ENCODE measurements around the gene LCN6.
"Not testable (repeated sequence)": the region's sequence is repeated elsewhere in the genome, so short reads cannot be mapped to it uniquely, and the experiment has no call there.

LCN6 gene

DNA sequence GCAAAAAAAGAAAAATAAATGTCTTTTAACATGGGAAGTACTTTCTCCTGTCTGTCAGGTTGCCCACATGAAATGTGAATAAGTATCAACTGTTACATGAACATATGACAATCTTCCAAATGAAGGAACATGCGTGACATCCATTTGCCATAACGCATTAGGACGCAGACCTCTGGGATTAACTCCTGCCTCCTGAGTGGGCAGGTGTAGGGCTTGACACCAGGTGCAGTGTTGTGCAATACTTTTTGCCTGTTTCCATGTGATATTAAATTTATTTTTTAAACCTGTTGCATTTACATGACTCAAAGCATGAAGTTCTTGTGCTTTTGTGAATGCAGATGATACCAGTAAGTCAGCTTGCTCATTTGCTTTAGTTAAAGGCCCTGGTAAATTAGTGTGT lies 34.1 kb upstream of the LCN6 start:
- no peak for DNase-seq

DNA sequence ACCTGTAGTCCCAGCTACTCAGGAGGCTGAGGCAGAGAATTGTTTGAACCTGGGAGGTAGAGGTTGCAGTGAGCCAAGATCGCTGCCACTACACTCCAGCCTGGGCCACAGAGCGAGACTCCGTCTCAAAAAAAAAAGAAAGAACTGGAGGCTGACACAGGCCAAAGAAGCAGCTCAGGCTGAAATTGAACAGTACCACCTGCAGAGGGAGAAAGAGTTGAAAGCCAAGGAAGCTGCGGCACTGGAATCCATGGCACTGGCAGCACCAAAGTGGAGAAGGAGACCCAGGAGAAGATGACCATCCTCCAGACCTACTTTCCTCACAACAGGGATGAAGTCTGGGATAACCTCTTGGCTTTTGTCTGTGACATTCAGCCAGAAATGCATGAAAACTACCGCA lies 31.5 kb upstream of the LCN6 start:
- DNase-seq = no peak

DNA sequence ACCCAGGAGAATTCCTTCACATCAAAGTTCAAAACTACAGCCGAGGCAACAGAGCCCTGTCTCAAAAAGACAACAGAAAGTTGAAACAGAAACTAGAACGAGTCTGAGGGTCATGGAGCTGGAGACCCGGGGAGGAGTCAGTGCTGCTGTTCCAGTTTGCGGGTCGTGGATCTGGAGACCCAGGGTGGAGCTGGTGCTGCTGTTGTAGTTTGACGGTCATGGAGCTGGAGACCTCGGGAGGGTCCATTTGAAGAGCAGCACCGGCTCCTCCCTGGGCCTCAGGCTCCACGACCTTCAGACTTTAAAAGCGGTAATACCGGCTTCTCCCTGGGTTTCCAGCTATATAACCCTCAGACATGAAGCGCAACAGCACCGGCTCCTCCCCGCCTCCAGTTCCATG lies 29.0 kb upstream of the LCN6 start:
- DNase-seq = no peak

DNA sequence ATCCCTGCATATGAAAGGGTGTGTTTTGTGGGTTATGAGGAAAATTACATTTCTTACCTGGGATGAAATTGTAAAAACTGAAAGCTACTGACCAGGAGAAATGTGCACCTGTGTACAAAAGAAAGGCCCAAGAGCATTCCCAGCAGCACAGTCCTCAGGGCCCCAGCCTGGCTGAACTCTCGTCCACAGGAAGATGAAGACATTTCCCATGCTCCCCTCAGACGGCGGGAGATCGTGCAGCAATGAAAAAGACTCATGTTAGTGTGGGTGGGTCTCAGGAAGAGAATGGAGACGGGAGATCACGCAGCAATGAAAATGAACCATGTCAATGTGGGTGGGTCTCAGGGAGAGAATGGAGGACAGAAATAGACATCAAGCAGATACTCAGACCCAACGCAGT lies 28.6 kb upstream of the LCN6 start:
- DNase-seq = no peak

DNA sequence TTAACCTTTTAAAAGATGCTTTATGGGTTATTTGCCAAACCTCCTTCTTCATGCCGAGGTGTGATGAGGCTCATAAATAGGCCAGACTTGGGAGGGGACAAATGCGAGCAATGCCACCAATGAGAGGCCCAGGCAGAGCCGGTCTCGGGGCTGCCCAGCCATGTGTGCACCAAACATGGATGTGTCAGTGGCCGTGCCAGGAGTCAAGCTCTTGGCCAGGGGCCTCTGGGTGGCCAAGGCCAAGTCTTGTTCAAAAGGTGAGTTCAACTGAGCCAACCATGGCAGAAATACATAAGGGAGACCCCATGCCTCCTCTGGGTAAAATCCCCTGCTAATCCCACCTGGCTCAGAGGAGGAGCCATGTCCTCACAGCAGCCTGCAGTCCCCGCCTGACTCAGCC lies 26.9 kb upstream of the LCN6 start:
- no peak for DNase-seq

DNA sequence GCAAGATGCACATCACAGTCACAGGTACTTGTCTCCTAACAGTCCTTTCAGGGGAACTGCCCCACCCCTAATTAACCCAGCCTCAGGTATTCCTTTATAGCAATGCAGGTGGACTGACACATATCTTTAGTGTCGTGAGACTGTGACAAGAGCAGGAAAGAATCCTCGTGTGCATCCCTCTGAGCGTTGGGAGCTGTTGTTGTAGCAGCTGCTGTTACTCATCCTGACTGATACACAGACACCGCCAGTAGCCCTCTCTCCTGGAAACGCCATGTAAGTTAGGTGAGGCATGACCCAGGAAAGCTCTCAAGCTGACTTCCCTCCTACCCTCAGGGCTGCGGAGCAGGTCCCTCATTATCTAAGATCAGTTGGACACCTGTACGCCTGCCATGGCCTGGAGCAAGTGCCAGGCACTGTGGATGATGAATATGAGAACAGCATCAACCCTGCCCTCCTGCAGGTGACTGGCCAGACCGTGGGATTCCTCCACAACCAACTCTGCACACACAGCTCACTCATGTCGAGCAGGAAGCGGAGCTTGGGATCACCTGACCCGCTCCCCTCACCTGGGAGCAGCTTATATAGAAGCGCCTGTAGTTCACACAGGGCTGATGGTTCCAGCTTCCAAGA lies 26.2 kb upstream of the LCN6 start:
- DNase-seq = no peak

DNA sequence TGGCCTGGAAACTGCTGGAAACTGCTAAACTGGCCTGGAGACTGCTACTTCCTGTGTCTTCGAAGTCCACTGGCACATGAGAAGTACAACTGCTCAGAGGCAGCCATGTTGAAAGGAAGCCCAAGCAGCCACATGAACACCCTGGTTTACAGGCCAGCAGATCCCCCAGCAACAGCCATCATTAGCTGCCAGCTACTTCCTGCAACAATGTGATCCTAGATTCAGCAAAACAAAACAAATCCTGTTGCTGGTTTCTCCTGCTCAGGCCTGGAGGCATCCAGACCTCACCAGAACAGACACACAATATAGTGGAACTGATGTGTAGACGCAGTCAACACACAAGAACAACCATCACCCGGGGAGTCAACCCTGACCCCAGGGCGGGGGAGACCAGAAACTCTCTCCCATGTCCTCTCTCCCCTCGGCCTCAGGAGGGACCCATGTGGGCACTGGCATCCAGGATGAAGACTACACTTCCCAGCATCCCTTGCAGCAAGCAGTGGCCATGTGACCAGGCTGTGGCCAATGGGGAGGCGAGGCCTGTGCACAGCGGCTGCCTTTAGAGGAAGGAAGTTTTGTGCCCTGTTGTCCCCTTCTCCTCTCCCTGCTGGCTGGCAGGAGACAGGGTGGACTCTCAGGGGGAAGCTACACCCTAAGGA lies 25.2 kb upstream of the LCN6 start:
- DNase-seq = peak in 1 of 2 experiments; percentile 26

DNA sequence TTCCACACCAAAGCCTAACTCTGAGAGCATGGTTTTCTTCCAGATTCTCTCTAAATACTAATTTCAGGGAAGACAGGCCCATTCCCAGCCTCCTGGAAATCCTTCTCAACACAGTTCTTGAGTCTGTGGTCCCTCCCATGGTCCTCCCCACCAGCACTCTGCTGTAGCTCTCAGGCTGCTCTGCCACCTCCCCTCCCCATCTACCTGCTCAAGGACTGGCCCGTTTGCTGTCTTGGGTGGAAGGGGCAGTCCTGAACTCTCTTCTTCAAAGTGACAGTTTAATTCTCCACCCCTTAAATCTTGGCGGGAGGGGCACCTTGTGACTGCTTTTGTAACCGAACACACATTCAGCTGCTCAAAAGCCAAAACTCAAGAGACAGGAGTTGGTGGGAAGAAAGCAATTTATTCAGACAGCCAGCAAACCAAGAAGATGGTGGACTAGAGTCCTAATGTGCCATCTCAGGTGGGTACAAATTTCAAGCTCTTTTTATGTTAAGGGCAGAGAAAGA lies 23.6 kb upstream of the LCN6 start:
- DNase-seq = no peak

DNA sequence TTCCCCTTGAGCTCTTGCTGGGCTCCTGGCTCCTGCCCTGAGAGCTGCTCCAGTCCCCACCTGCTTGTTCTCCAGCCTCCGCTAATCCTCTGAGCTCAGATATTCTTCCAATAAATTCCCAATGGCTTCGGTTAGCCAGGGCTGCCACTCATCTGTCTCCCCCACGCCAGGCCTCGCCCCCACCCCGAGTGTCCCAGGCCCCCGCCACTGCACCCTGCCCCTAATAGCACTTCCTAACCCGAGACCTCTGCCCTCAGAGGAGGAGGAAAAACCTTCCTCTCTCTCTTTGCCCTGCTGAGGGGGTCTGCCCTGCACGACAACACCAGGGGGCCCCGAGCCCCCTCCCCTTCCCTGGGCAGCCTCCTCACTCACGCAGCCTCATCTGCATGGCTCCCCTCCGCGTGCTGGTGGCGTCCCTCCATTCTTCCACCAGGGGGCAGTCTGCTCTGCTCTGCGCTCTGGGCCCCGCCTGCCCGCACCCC lies 21.4 kb upstream of the LCN6 start:
- DNase-seq = peak in 1 of 2 experiments; percentile 12

DNA sequence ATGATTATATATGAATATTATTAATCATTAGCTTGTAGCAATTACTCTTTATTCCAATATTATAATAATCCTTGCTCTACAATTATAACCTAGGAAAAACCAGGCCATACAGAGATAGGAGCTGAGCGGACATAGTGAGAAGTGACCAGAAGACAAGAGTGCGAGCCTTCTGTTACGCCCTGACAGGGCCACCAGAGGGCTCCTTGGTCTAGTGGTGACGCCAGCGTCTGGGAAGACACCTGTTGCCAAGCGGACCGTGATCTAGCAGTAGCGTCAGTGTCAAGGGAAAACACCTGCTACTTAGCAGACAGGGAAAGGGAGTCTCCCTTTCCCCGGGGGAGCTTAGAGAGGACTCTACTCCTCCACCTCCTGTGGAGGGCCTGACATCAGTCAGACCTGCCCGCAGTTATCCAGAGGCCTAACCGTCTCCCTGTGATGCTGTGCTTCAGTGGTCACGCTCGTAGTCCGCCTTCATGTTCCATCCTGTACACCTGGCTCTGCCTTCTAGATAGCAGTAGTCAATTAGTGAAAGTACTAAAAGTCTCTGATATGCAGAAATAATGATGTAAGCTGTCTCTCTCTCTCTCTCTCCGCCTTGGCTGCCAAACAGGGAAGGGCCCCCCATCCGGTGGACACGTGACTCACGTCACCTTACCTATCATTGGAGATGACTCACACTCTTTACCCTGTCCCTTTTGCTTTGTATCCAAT lies 18.2 kb upstream of the LCN6 start:
- DNase-seq = peak in 1 of 2 experiments; percentile 26

DNA sequence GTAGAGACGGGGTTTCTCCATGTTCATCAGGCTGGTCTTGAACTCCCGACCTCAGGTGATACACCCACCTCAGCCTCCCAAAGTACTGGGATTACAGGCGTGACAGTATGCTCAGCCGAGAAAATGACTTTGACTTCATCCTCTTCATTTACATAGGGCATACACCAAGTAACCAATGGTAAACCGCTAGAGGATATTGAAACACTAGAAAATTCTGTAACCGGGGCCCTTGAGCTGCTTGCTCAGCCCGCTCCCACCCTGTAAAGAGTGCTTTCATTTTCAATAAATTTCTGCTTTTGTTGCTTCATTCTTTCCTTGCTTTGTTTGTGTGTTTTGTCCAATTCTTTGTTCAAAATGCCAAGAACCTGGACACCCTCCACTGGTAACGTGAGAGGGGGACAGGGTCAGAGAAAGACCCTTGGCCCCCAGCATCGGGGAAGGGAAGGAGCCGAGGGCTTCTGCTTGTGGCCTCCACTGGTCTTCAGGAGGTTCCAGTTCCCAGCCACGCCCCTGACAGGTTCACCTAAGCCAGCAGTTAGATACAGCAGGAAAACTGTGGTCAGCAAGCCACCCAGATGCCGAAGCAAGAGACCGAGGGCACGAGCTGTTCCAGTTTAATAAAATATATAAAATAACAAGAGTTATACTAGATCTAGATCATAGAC lies 17.6 kb upstream of the LCN6 start:
- DNase-seq = not testable (repeated sequence)

DNA sequence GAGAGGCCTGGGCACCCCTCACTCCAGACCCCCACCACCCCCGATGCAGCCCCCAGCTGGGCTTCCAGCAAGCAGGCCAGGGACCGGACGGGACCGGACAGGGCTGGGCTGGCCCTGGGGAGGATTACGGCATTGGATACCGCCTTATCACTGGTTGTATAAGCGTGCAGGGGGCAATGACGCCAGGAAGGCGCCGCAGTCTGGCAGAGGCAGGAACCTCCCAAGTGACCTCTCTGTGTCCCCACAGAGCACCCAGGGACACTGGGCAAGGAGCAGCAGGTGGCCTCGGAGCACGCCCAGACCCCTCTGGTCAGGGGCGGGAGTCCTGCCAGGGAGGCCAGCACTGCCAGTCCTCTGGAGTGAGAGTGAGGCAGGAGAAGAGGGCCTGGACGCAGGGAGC lies 16.7 kb upstream of the LCN6 start:
- DNase-seq = no peak

DNA sequence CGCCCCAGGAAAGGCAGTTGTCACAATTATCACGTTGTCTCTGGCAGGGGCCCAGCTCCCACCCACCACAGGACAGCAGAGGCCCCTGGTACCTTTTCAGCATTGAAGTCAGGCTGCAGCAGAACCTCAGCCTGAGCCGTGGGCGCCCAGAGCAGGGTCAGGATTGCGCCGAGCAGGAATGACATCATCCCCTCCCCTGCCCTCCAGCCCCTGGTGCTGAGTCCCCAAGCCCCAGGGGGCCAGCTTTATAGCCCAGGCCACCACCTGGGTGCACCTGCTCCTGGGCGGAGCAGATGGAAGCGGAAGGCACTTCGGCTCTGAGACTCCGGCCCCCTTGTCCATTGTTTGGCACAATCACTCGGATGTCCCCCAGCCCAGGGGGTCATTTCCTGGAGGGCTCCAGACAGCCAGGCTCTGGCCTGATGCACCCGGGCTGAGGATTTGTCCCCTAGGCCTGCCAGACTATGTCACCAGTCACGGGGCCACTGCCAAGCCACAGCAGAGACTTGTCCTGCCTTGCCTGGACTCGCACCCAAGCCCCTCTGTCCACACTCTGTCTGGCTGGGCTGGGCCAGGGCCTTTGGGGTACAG lies 16.1 kb upstream of the LCN6 start, which contains the start of gene LCN15:
Gene LCN15, minus strand, starts transcription at position 218 of the 591 bp plus-strand sequence. Its CDS starts 30 bp downstream, at position 188.
- DNase-seq = no peak

DNA sequence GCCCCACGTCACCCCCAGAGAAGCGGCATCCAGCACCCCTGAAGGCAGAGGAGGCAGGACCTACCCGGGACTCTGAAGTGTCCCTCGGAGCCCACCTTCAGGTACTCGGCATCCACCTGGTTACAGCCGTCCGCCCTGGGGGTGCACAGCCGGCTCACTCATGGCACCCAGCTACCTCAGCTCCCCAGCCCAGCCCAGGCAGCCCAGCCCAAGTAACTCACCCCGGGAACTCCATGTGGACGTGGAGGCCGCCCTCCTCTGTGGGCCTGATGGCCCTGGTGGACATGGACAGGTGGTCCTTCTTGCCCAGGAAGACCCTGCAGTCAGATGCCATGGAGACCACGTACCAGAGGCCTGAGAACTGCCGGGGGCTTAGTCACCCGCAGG lies 15.3 kb upstream of the LCN6 start:
- DNase-seq = no peak

DNA sequence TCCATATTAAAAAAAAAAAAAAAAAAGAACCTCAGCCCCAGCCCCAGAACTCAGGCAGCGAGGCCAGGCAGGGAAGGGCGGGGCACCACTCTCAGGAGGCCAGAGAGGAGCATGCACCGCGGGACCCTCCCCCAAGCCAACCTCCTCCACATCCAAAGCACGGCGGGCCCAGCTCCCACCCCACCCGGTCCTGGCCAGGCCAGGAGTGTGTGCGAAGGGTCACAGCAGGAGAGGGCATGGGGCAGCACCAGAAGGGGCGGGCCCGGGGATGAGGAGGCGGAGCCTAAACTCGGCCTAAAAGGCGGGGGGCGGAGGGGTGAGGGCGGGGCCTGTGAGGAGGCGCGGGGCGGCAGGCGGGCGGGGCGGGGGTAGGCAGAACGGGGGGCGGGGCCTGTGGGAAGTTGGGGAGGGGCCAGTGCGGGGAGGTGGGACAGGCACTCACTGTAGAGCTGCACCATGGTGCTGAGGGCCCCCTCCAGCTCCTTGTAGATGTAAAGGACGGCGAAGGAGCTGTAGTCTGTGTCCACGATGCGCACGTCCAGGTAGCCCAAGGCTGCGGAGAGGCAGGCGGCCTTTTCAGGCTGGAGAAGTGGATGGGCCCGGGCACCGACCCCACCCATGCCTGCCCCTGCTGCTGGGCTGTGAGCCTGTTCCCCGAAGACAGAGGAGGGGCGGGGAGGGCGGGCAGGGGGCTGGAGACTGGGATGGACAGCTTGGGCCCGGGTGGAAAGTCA lies 14.8 kb upstream of the LCN6 start:
- DNase-seq = no peak

DNA sequence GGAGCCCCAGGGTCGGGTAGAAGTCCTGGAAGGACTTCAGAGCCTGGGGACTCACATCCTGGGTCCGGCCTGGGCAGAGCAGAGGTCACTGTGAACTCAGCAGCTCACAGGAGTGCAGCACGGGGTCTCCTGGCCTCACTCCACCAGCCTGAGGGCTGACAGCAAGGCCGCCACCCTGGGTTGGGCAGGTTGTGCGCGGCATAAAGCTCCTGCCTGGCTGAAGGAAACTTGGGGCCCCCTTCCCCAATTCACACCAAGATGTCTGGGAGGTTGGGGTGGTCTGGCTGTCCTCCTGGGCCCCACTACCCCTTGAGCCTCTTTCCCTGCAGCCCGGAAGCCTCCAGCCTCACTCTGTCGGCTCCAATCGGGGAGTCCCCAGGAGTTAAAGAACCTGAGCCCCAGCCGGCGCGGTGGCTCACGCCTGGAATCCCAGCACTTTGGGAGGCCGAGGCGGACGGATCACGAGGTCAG lies 13.9 kb upstream of the LCN6 start:
- DNase-seq = no peak

DNA sequence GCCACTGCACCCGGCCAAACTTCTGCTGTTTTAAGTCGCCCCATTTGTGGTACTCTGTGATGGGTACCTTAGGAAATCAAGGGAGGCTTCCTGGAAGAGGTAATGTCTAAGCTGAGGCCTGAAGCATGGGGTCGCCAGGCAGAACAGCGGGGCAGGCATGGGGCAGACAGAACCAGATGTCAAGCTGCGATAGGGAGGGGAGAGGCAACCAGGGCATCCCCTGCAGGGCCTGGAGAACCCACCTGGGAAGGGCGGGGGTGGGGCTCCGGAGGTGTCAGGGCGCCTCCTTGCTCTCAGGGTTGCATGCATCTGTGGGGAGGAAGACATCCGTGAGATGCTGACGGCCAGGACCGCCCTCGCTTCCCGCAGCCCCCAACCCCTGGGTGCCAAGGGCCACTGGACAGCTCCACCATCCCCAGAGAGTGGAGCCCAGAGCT lies 13.2 kb upstream of the LCN6 start:
- DNase-seq = no peak

DNA sequence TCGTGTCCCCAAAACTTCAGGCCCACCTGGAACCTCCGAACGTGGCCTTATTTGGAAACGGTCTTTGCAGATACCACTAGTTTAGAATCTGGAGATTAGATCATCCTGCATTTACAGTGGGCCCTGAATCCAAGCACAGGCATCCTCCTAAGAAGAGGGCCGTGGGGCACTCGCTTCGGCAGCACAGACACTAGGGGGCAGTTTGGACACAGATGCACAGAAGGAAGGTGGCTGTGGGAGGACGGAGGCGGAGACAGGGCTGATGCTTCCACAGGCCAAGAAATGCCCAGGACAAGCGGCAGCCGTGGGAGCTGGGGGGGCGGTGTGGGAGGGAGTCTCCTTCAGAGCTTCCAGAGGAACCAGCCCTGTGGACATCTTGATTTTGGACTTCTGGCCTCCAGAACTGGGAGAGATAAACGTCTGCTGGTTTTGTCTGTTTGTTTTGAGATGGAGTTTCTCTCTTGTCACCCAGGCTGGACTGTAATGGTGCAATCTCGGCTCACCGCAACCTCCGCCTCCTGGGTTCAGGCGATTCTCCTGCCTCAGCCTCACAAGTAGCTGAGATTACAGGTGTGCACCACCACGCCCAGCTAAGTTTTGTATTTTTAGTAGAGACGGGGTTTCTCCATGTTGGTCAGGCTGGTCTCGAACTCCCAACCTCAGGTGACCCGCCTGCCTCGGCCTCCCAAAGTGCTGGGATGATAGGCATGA lies 12.7 kb upstream of the LCN6 start:
- peak in 1 of 2 experiments; percentile 25 for DNase-seq

DNA sequence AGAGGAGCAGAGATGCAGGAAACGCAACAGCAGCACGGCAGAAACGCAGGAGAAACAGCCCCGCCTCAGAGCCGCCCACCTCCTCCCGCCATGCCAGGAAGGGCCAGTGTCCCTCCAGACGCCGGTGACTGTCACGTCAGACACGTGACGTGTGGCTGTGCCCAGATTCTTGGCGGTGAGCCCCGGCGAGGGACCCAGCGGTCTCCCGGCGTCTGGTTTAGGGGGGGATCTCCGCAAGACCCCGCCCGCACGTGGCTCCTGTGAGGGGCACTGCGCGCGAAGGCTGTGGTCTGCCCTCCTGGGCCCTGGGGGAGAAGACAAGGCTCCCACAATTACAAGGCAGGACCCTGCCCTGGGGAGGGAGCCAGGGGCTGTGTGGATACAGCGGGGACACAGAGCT lies 12.1 kb upstream of the LCN6 start:
- DNase-seq = no peak

DNA sequence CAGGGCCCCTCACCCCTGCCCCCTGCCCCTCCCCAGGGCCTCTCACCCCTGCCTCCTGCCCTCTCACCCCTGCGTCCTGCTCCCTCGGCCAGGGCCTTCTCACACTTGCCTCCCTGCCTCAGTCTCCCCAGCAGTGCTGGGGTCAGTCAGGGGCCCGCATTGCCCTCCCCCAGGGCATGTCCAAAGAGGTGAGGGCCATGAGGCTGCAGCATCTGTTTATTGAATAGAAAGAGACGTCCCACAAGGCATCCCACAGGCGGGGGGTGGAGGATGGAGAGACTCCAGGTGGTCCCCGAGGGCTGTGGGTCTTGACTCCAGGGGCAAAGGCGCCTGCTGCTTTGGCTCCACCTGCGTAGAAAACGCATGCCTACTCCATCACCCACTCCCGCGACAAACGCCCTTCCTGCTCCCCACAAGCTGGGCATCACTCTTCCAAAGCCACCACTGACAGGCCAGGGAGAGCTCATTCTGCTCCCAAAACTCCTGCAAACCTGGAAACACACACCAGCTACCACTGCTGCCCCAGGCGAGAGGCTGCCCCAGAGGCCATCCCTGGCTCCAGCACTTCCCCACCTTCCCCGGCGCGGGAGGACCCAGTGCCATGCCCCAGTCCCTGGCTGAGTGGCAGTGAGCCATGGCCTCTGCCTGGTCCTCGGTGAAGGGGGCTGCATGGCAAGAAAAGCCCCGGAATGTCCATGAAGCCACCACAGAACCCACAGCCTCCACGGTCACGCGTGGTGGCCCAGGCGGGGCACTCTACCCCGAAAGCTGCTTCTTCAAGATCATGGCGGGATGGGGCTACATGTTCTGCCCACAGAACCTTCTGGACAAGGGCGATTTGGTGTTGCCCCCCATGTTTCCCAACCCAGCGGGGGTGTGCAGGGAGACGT lies 11.4 kb upstream of the LCN6 start:
- DNase-seq = no peak
